Activated CD8-positive, alpha-beta memory T cell treated with anti-CD3 and anti-CD28 coated beads, Interleukin-2, amount 50 U/mL, for 24 hours (primary cell): ENCODE data around the gene CYP2B6.
"Not testable (repeated sequence)": the region's sequence is repeated elsewhere in the genome, so short reads cannot be mapped to it uniquely, and the experiment has no call there.

Source experiments
- DNase-seq: peaks from one replicate; pipeline ENCODE4 v3.0.0-alpha.2; 2020; ENCODE audit errors: extremely low read depth

CYP2B6 gene

DNA sequence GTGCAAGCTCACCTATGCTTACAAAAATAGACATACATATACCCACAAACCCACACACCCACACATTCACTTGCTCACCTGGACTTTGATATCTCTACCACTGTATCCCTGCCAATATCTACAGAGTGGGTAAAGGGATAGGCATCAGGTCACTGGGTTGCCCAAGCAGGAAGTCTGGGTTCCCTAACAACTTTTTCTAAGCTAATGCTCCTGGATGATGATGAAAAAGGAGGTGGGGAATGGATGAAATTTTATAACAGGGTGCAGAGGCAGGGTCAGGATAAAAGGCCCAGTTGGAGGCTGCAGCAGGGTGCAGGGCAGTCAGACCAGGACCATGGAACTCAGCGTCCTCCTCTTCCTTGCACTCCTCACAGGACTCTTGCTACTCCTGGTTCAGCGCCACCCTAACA is at the start of gene CYP2B6:
Gene CYP2B6, plus strand, starts transcription at position 311 of the 410 bp plus-strand sequence. Its CDS starts 24 bp downstream, at position 335.
- DNase-seq: no peak

DNA sequence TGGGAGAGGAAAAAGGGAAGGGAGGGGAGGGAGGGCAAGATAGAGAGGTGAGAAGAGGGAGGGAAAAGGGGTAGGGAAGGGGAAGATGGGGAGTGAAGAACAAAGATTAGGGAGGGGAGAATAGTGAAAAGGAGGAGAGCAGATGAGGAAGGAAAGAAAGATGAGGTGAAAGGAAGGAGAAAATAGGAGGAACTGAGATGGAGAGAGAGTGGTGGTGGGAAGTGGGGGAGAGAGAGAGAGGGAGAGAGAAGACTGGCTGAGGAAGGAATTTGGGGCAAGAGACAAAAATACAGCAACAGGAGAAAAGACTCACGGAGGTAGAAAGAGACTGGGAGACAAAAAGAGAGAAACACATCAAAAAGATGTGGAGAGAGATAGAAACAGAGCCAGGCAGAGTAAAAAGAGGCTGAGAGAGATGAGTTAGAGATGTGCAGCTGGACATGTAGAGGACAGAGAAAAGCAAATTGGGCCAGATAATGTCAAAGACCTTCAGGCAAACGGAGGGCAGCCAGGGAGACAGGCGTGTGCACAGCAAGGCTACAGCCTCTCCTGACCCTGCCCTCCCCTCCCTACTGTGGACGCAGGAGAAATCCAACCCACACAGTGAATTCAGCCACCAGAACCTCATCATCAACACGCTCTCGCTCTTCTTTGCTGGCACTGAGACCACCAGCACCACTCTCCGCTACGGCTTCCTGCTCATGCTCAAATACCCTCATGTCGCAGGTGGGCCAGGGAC is 49.4 kb upstream of the CYP2B6 start:
- DNase-seq: no peak

DNA sequence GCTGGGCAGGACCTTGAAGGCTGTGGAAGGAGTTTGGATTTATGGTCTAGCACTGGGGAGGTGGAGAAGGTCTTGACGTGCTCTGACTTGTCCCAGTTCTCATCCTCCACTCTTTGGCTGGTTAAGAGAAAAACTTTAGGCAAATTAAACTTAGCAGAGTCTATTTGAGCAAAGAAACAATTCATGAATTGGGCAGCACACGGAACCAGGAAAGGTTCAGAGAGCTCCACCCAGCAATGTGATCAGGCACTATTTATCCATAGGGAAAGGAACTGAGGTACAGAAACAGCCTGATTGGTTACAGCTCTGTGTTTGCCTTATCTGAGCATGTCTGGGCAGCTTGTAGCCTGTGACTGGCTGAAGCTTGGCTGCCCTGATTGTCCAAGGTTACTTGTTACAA is 45.4 kb upstream of the CYP2B6 start:
- no peak for DNase-seq

- no peak for DNase-seq
These were observed 44.0 kb upstream of the CYP2B6 start for GRCh38 chr19:40947114-40947513.

- DNase-seq: no peak
These were observed 43.5 kb upstream of the CYP2B6 start for GRCh38 chr19:40947573-40947972.

- no peak for DNase-seq
These were observed 42.3 kb upstream of the CYP2B6 start for GRCh38 chr19:40948580-40949299.

- DNase-seq: no peak
These were observed 36.5 kb upstream of the CYP2B6 start for GRCh38 chr19:40954573-40954972.

DNA sequence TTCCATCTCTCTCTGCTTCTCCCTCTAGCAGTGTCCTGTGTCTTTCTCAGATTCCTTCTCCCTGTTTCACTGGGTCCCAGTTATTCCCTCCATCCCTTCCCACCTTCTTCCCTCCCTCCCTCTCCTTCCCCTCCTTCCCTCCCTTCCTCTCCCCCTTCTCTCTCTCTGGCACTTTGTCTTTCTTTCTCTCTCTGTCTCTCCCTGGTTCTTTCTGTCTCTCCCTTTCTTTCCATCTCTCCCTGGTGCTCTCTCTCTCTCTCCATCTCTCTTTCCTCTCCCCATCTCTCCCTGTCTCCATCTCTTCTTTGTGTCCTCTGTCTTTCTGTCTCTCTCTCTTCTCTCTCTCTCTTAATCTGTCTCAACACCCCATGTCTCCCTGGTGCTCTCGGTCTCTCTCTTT is 31.7 kb upstream of the CYP2B6 start:
- no peak for DNase-seq

- no peak for DNase-seq
These were observed 30.9 kb upstream of the CYP2B6 start for GRCh38 chr19:40960062-40960685.

DNA sequence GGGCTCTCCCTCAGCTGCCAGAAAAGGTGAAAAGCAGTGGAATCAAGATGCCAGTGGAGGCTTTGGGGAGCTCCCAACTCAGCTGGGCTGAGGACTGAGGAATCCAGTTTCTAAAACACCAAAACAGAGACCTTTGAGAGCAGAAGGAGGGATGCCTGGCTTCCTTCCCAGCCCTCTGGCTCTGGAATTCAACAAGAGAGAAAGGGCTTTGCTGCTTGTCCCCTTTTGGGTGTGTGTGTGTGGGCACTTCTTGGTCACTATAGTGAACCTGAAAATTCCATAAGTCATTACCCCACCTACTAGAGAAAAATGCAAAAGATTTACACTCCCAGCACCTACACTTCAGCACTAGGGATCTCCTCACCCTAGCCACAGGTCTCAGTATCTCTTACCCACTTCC is 30.3 kb upstream of the CYP2B6 start:
- no peak for DNase-seq

DNA sequence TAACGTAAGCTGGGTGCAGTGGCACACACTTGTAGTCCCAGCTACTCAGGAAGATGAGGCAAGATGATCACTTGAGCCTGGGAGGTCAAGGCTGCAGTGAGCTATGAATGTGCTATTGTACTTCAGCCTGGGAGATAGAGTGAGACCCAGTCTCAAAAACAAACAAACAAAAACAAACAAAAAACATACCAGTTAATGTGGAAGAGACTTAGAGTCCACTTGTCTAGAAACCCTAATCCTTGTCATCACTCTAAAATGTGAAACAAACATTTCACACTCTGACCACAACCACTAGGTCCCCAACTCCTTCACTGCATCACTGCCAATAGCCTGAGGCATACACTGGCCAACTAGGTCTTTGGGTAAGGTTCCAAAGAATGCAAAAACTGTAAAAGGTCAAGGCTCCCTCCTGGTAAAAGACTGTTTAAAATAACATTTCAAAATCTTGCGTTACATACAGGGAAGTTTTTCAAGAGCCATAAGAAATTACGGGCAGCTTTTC is 28.6 kb upstream of the CYP2B6 start:
- no peak for DNase-seq

- not testable (repeated sequence) for DNase-seq
These were observed 26.7 kb upstream of the CYP2B6 start for GRCh38 chr19:40964361-40964760.

- DNase-seq: not testable (repeated sequence)
These were observed 25.7 kb upstream of the CYP2B6 start for GRCh38 chr19:40965351-40965750.

DNA sequence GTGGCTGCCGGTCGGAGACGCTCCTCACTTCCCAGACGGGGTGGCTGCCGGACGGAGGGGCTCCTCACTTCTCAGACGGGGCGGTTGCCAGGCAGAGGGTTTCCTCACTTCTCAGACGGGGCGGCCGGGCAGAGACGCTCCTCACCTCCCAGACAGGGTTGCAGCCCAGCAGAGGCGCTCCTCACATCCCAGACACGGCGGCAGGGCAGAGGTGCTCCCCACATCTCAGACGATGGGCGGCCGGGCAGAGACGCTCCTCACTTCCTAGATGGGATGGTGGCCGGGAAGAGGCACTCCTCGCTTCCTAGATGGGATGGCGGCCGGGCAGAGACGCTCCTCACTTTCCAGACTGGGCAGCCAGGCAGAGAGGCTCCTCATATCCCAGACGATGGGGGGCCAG is 24.5 kb upstream of the CYP2B6 start:
- DNase-seq: not testable (repeated sequence)

- not testable (repeated sequence) for DNase-seq
These were observed 23.0 kb upstream of the CYP2B6 start for GRCh38 chr19:40968065-40968464.

DNA sequence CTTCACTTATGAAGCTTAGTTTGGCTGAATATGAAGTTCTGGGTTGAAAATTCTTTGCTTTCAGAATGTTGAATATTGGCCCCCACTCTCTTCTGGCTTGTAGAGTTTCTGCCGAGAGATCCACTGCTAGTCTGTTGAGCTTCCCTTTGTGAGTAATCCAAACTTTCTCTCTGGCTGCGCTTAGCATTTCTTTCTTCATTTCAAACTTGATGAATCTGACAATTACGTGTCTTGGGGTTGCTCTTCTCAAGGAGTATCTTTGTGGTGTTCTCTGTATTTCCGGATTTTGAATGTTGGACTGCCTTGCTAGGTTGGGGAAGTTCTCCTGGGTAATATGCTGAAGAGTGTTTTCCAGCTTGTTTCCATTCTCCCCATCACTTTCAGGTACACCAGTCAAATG is 21.4 kb upstream of the CYP2B6 start:
- not testable (repeated sequence) for DNase-seq

DNA sequence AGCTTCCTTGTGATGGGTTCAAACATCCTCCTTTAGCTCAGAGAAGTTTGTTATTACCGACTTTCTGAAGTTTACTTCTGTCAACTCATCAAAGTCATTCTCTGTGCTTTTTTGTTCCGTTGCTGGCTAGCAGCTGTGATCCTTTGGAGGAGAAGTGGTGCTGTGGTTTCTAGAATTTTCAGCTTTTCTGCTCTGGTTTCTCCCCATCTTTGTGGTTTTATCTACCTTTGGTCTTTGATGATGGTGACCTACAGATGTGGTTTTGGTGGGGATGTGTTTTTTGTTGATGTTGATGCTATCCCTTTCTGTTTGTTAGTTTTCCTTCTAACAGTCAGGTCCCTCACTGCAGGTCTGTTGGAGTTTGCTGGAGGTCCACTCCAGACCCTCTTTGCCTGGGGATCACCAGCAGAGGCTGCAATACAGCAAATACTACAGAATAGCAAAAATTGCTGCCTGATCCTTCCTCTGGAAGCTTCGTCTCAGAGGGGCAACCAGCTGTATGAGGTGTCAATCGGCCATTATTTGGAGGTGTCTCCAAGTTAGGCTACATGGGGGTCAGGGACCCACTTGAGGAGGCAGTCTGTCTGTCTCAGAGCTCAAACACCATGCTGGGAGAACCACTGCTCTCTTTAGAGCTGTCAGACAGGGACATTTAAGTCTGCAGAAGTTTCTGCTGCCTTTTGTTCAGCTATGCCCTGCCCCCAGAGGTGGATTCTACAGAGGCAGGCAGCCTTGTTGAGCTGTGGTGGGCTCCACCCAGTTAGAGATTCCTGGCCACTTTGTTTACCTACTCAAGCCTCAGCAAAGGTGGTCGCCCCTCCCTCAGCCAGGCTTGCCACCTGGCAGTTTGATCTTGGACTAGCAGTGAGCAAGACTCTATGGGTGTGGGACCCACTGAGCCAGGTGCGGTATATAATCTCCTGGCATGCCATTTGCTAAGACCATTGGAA is 20.4 kb upstream of the CYP2B6 start:
- not testable (repeated sequence) for DNase-seq

DNA sequence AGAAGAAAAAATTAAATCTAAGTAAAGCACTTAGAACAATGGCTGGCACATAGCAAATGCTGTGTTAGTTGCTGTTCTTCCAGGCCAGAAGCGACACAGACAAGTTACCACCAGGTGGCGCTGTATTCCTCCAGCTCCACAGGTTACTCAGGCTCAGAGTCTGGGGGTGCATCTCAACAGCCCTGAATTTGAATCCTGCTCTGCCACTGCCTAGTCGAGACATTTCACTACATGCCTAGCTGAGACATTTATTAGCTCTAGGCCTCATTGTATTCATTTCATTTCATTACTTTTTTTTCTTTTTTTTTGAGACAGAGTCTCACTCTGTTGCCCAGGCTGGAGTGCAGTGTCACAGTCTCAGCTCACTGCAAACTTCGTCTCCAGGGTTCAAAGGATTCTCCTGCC is 16.4 kb upstream of the CYP2B6 start:
- peak; percentile 48 for DNase-seq

DNA sequence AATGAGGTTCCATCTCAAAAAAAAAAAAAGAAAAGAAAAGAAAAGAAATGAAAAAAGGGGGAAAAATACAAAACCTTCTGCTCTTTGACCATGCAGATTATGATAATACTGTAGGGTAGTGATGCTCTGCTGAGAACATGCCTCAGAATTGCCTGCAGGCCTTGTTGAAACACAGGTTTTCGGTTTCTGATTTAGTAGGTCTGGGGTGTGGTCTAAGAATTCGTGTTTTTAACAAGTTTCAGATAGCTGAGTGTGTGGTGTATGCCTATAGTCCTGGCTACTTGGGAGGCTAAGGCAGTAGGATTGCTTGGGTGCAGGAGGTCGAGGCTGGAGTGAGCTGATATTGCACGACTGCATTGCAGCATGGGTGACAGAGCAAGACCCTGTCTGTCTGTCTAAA is 14.9 kb upstream of the CYP2B6 start:
- DNase-seq: no peak

DNA sequence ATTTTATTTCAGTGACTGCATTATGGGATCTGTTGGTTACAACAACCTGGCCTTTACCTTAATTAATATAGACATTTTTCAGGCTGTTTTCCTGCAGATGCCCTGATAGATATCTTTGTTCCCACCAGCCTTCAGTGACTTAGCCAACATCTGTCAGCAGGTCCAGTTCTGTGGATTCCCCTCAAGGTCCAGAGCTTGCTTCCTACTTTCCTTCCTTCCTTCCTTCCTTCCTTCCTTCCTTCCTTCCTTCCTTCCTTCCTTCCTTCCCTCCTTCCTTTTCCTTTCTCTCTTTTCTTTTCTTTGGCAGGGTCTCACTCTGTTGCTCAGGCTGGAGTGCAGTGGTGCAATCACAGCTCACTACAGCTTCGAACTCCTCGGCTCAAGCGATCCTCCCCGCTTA is 14.4 kb upstream of the CYP2B6 start:
- no peak for DNase-seq

GRCh38 chr19:40979759-40980158 is 11.3 kb upstream of the CYP2B6 start:
- not testable (repeated sequence) for DNase-seq
